GM21576 (cell line): Measurements from ENCODE around the gene ATG101.
"Not testable (repeated sequence)": the region's sequence is repeated elsewhere in the genome, so short reads cannot be mapped to it uniquely, and the experiment has no call there.

Source experiments
- ATAC-seq: cut with Tn5 transposase; IDR thresholded peaks from one replicate; pipeline ENCODE4 v1.9.1; 2021; ENCODE audit warnings: mild to moderate bottlenecking, moderate library complexity; ENCODE audit not compliant: unreplicated experiment

The ATG101 gene

GRCh38 chr12:52096332-52097044, 26.7 kb downstream of the ATG101 start:
- no peak for ATAC-seq

DNA sequence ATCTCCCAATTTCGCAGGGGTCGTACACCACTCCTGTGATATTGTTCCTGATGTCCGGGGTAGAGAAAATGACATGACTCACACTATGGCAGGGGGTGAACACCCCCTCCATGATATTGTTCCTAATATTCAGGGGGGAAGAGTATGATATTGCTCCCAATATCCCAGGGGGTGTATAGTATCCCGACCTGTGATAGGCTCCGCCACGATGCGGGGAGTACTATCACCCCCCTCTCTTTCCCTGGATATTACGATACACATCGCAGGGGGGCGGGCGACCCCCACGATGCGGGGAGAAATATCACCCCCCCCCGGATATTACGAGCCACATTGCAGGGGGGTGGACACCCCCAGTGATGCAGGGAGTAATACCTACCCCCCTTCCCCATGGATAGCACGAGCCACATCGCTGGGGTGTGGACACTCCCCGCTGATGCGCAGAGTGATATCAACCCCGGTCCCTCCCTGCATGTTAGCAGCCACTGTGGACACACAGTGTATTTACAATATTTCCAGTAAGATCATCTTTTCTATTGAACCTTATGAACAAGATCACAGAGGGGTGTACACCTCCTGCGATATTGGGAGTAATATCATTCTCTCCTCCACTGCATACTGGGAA, 27.4 kb downstream of the ATG101 start:
- no peak for ATAC-seq

GRCh38 chr12:52104431-52105089, 34.8 kb downstream of the ATG101 start:
- not testable (repeated sequence) for ATAC-seq

- not testable (repeated sequence) for ATAC-seq
Observed at GRCh38 chr12:52116222-52117125, 46.7 kb downstream of the ATG101 start.

- ATAC-seq: peak; percentile 22
Observed at GRCh38 chr12:52117806-52118475, 48.2 kb downstream of the ATG101 start.

DNA sequence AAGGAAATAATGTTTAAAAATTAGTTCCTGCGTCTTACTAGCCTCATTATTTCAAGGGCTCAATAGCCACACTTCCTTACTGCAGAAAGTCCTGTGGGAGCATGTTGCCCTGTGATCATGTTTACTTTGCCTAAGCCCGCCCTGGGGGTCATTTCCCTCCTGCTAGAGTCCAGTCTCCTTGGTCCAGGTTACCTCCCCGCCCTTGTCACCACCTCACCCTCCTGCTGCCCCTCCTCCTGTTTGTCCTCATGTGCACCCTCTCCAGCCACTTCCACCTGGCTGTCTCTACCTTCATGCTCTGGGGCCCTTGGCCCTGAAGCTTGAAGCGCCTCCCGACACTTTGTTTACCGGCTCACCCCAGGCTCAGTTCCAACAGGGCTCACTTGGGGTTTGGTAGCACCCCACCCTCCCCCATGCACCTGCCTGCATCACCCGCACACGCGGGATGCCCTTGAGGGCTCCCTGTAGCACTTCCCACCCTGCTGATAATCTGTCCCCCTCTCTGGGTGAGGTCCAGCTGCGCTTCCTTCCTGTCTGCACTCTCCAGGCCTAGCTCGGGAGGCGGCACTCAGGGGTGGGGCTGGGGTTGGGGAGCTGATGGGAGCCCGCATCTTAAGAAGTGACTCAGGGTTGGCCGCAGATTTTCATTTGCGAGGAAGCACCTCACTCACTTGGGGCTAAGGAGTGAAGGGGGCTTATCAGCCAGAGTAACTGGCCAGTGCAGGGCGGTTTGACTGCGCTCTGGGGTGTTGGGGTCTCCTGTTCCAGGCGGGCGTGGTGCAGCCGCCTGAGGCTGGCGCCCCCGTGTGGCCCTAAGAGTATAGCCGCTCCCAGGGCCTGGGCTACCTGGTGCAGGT, 49.8 kb downstream of the ATG101 start:
- no peak for ATAC-seq

DNA sequence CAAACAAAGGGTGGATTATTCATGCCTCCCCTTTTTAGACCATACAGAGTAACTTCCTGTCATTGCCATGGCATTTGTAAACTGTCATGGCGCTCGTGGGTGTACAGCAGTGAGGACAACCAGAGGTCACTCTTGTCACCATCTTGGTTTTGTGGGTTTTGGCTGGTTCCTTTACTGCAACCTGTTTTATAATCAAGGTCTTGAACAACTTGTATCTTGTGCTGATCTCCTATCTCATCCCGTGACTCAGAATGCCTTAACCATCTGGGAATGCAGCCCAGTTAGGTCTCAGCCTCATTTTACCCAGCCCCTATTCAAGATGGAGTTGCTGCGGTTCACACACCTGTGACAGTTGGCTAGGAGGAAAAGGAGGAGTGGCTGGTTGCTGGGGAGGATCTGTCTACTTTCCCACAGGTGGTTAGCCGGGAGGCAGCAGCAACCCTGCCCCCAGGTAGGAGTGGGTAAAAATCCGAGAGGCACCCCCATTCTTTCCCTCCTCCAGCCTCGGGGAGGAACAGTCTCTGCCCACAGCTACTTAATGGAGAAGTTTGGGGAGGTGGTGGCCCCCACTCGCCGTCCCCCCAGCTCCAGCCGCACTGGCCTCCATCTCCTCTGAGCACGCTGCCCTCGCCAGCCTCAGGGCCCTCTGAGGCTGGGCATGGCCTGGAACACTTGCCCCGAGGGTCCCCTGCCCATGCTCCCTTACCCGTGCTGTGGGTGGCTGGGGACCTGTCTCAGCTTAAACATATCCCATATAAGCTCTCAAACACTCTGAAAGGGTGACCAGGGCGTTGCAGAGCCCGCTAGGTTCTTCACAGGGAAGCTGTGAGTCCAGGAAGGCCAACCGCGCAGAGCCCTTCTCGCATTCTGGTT, 51.4 kb downstream of the ATG101 start:
- no peak for ATAC-seq

DNA sequence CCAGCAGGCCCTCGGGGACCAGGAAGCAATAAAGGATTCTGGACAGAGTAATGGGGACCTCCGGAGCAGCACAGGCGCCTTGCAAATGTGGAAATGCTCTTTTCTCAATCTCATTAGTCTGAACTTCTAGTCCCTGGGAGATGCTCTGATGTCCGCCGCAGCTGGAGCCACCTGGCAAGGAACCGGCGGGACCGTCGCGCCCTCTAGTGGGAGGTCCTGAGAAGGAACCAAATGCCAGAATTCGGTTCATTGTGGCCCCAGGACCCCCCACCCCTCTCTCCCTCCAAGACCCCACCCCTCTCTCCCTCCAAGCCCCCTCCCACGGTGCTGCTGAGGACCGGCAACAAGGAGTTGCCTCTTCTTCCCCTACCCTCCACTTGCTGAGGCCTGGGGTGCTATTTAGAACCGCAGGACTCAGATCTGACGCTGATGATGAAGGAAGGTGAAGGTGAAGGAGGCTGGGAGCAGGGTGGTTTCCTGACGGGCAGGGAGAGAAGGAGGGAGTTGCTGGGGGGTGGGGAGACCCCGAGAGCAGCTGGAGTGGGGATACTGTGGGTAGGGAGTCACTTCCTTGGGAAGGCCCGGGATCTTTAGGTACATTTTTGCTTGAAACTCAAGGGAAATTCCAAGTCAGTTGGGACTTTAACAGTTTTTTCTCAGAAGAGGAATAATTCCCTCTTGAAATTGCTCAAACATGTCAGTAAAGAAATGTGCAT, 52.2 kb downstream of the ATG101 start:
- ATAC-seq: no peak

DNA sequence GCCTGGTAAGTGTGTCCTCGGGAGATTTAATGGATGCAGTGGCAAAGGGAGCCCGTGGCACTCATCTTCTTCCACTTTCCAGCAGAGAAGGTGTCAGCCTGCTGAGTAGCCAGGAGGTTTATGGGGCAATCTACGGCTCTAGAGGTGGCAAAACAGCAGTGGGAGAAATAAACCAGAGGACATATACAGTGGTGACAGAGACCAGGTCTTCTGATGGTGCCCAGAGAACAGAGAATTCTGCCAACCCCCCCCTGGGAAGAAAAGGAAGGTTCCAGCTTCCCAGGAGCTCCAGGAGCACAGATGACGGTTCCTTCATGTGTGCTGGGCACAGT, 52.7 kb downstream of the ATG101 start:
- ATAC-seq: no peak

DNA sequence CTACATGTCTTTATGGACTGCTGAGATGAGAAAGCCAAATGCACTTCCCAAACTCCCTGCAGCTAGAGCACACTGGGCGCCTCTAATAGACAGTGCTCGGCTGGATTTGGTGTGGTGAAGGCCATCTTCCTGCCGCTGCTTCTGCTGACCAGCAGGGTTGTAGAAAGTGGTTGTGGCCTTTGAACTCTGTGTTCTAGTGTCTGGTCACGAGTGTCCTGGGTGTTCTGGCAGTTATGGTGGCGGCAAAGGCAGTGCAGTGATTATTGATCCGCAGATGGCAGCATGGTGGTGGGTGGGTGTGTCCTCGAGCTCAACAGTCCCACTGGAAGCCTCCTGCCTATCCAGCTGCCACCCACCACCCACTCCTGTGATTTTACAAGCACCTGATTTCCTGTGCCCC, 53.1 kb downstream of the ATG101 start:
- ATAC-seq: no peak

DNA sequence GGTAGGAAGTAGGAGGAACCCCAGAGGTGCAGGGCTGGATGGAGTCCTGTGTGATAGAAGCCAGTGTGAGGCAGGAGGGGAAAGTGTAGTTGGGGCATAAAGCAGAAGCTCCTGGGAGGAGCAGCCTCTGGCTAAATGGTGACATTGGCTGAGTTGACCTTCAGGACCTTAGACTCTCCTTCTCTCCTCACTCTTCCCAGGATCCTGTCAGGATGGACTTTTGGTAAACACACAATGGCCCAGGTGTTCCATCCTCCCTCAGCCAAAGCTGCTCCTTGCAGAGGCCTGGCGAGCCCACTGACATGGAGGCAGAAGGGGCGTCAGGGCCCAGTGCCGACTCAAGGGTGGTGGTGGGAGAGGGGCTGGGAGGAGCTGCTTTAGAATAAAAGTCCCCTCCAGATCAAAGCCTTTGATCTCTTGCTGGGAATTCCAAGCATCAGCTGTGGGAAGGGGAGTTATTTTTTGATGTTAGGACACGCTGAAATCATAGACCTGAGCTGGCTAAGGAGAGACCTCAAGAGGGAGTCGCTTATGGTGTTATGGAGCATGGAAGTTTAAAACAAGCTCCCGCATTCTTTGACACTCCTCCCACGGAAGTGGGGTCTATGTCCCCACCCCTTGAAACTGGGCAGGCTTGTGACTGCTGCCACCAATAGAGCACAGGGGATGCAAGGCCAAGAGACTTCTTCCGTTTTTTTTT, 53.9 kb downstream of the ATG101 start:
- no peak for ATAC-seq

- no peak for ATAC-seq
Observed at GRCh38 chr12:52125476-52125900, 55.7 kb downstream of the ATG101 start.

- ATAC-seq: no peak
Observed at GRCh38 chr12:52126050-52126604, 56.3 kb downstream of the ATG101 start.
